GM18868 (cell line): Measurements from ENCODE around the gene NUP62.

Experiments
- ATAC-seq: cut with Tn5 transposase; IDR thresholded peaks from one replicate; pipeline ENCODE4 v1.9.1; 2021; ENCODE audit warnings: mild to moderate bottlenecking, moderate library complexity; ENCODE audit not compliant: unreplicated experiment

NUP62 gene

DNA sequence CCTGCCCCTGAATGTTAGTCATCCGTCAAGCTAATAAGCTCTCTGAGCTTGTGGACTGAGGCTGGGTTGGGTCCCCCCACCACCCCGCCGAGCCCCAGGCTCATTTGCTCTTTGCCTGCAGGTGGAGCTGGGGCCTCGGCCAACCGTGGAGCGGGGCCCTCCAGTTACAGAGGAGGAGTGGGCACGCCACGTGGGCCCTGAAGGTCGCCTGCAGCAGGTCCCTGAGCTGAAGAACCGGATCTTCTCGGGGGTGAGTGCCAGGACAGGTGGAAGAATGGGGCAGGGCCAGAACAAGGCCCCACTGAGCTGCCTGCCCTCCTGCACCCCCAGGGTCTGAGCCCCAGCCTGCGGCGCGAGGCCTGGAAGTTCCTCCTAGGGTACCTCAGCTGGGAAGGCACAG, 46.7 kb downstream of the NUP62 start:
- ATAC-seq, result no peak

DNA sequence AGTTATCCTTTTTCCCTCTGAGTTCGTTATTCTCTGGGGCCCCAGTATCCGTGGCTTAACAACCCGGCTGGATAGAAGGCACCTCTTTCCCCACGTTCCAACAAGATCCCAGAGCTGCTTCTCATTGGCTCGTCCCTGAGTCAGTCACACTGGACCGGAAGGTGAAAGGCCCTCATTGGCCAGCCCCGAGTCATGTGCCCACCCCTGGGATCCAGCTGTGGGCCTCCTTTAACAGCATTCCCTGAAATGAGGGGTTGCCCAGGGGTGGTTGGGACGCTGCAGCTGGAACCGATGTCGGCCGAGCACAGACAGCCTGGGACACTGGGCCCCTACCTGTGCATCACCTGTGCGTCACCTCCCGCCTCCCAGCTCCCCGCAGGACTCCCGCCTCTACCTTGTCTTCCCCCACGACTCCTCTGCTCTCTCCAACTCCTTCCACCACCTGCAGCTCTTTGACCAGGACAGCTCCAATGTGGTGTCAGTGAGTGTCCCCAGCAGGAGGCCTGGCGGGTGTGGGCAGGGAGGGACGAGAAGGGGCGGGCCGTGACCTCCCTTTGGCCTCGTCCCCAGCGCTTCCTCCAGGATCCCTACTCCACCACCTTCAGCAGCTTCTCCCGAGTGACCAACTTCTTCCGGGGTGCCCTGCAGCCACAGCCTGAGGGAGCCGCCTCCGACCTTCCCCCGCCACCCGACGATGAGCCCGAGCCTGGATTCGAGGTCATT, 47.5 kb downstream of the NUP62 start:
- no peak for ATAC-seq

DNA sequence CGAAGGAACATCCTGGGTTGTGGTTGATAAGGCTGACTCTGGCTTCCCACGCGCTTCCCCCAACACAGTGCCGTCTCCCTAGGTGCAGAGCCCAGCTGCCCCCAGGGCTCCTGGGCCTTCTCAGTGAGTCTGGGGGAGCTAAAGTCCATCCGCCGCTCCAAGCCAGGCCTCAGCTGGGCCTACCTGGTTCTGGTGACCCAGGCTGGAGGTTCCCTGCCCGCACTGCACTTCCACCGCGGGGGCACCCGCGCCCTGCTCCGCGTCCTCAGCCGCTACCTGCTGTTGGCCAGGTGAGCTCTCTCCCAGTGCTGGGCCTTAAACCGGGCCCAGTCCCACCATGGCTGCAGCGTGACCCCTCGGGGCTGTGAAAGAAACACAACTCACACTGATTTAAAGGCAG, 48.1 kb downstream of the NUP62 start:
- no peak for ATAC-seq

DNA sequence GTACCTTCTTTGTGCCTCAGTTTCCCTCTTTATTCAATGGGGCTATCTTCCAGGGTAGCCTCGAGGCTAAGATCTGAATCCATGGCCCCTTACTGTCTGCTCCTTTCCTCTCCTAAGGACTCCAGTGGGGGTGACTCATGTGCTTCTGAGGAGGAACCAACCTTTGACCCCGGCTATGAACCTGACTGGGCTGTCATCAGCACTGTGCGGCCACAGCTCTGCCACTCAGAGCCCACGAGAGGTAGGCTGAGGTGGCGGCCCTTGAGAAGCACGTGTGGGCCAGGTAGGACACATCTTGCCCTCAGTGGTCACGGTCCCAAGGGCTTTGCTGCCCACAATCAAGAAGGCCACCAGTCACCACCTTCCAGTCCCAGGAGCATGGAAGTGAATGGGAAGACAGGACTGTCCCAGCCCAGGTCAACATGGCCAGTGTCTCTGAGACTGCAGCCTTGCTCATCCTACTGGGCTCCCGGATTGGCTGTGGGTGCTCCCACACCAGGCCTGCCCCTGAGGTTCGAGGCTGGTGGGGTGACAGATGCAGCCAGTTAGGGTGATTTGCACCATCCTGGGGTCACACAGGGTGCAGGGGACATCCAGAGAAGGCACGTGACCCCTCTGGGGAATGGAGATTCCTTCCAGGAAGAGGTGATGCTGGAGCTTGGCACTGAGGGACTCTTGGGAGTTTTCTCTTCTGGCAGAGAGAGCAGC, 49.0 kb downstream of the NUP62 start:
- ATAC-seq, result no peak

DNA sequence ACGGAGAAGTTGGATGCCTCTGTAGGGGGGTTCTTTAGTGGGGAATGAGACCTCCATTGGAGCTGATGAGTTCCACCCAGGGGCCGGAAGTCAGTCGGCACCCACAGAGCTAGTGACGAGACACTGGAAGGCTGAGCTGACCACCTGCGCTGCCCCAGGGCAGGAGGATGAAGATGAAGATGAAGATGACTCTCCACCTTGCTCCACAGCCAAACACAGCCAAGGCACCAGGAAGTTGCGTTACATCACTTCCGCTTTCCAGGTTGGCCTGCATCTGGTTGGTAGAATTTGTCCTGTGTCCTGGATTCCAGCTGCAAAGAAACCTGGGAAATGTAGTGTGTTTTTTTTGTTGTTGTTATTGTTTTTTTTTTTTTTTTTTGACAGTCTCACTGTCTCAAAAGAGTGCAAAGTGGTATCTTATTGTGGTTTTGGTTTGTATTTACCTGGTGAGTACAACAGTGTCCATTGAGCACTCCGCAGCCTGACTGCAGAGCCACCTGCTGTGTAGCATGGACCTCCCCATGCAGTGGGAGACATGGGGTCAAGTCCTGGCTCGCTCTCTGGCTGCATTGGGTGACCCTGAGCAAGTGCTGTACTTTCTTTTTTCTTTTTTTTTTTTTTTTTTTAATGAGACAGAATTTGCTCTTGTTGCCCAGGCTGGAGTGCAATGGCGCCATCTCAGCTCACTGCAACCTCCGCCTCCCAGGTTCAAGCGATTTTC, 49.9 kb downstream of the NUP62 start:
- no peak for ATAC-seq

DNA sequence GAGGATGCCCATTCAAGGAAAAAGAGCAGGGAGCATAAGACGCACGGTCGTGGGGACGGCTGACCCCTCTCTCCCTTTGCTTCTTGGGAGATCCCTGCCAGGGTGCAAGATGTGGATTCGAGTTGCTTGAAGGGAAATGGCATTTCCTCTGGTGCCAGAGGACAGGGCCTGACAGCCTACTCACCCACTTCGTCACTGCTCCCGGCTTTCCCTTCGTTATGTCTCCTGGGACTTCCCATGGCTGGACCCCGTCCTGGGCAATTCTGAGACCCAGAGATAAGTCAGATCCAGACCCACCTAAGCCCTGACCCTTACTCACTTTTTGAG, 50.6 kb downstream of the NUP62 start:
- ATAC-seq, result no peak

DNA sequence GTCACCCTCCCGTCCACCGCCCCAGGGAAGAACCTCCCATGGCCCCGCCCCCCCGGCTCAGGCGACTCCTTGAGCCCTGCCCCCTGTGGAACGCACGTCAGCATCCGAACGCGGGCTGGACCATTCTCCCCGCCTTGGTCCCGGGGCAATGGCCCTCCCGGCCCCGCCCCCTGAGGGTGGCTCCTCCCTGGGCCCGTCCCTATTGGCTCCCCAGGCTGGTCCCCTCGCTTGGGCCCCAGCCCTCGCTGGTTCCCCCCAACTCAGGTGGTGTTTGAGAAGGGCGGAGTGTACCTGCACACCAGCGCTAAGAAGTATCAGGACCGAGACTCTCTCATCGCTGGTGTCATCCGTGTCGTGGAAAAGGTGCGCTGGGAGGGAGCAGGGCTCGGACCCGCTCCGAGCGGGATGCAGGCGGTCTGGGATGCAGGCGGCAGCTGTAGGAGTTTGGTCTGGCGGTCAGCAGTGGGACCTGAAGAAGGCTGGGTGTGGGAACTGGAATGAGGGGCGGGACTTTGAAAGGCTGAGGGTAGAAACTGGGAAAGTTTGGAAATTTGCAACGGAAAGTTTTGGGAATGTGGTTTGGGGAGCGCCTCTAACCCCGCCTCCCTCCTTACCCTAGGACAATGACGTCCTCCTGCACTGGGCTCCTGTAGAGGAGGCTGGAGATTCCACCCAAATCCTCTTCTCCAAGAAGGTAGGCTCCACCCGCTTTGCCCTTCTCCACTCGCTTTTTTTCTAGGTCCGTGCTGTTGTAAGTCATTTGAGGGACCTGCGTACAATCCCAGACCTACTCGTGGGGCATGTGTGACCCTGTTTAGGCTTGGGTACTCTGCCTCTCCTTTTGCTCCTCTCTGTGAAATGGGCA, 51.2 kb downstream of the NUP62 start:
- peak; percentile 54 for ATAC-seq

DNA sequence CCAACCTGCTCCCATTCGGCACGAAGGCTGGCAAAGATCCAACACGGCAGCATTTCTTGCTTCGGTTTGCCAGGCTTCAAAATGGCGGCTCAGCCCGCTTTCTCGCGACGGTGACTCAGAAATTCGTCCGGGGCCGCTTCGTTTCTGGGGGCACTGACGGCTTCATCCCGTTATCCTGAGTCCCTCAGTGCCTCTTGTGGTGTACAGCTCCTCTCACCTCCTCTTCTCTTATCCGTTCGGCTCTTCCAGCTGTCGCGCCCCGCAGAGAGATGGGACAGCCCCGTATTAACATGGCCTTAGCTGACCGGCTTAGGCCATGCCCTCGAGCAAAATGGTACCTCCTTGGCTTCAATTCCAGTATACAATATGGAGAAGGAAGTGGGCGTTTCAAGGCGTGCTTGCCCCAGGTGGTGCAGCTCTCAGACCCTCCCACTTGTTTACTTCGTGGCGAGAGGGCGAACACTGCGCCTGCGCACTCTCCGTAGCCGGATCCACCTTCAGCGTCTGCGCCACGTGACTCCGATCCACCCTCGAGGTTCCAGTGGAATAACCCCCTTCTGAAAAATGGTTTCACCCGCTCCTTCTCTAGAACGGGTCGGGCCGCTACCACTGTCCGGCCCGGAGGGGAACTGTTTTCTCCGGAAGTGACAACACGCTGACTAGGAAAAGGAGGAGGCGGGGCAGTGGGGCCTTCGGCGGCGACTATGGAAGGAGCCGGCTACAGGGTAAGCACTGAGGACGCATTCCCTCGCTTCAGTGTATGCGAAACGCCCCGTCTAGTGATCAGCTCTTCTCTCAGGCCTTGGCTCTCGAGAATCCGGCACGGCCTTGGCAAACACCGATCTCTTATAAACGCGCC, 52.1 kb downstream of the NUP62 start, which contains the start of the genes AKT1S1 and TBC1D17:
AKT1S1 (minus strand) TSS at position 336 of the 859 bp plus-strand sequence. CDS start 4,060 bp downstream, outside the sequence.
TBC1D17 (plus strand) TSS at position 683 of the 859 bp plus-strand sequence; CDS start at position 705, 22 bp downstream.
- peak; percentile 53 for ATAC-seq

DNA sequence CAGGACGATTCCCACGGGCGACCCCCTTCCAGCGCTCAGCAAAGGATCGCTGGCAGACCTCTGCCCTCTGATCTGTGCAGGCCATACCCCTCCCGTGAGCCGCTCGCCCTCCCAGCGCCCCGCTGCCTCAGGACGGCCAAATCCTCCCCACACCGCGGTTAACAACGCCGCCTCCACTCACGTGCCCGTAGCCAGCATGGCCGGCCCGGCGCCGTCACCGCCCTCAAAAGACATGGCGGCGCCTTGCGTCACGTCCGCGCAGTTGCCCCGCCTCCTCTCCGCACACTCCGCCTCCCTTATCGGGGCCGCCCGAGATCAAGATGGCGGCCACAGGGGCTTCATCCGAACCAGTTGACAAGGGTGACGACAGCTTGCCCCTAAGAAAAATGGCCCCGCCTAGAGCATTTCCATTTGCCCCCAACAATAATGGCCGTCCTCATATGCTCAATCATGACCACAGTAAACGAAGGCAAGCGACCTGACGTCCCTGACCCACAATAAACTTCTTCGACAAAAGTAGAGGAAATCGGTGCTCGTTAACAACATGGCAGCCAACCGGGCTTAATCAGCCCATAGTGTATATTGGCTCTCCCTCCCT, 52.8 kb downstream of the NUP62 start:
- peak; percentile 43 for ATAC-seq

DNA sequence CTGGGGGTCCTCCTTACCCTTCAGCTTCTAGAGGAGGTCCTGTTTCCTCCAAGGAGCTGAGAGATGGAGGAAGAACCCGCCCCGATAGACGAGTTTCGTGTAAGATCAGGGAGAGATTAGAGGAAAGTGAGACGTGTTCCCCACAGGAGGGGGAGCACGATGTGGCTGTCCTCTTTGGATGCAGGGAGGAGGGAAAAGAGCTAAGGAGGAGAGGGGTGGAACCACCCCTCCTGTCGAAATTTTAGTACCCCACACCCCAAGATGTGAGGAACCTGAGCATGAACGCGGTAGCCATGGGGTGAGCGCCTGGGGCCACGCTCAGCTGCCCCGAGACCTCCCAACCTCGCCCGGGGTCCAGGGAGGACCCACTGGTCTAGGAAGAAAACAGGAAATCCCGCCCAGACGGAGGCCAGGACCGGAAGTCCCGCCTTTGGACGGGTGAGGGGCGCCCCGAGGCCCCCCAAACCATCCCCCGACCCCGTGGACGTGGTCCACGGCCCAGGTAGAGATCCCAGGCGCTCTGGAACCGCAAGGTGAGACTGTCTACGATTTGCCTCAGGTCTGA, 53.4 kb downstream of the NUP62 start:
- ATAC-seq, result no peak

DNA sequence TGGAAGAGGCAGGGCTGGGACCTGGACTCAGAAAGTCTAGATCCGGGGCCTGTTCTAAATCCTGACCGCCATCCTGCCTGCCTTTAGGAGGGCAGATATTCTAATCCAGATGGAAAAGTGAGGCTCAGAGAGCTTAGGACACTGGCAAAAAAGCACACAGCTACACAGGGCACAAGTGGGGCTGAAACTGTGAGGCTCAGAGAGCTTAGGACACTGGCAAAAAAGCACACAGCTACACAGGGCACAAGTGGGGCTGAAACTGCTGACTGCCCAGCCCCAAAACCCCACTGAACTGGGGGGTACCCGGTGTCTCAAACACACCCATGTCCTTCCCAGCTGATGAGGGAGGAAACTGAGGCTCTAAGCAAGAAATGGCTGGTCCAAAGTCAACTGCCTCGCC, 54.1 kb downstream of the NUP62 start:
- no peak for ATAC-seq

DNA sequence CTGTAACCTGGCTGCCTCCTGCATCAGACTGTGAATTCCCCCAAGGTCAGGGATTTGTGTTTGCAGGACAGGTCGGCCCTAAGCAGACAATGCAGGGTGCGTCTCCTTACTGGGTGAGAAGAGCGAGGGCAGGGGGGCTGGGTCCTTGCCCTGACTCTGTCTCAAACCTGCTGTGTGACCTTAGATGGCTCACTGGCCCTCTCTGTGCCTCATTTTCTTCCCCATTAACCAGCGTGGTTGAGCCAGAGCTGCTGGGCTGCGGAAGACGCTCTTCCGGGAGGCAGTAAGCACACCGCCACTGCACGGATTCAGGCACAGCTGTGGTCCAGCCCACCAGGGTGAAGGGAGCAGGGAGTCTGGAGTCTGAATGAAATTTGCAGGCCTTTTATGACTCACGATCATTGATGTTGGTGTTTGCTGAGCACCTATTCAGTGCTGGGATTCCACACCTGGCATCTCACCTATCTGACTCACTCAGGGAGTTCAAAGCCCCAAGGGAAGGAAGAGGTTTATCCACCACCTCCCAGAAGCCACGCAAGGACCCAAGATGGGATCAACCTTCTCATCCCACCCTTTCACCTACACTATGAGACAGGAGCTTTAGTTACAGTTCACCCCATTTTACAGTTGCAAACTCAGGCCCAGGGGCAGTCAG, 54.7 kb downstream of the NUP62 start:
- no peak for ATAC-seq

DNA sequence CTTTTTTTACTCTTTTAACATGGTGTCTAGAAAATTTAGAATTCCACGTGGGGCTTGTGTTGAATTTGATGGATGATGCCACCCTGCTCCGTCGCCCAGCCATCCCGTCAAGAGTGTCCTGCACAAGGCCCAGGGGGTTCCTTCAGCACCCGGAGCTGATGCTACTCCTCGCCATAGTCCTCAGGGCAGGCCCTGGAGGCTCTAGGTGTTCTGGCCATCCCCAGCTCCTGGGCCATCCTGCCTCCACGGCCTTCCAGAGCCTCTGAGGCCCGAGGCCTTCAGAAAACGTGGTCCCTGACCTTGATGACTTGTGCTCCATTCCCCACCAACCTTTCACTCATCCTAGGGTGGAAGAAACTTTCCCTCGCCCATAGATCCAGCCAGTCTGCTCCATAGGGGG, 55.5 kb downstream of the NUP62 start:
- ATAC-seq, result no peak

DNA sequence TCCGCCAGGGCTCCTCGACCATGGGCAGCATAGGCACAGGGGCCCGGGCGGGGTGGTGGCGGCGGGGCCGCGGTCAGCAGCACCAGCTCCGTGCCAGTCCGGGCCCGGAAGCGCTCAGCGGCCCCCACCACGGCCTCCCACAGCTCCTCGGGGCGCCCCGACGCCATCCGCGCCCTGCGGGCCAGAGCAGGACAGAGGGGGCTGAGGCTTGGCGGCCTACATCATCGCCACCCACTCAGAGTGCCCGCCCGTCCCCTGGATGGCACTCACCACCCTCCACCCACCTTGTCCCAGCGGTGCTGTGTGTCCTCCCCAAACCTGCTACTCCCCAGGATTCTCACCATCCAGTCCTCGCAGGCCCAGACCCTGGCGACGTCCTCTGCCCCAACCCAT, 56.2 kb downstream of the NUP62 start:
- ATAC-seq, result no peak

DNA sequence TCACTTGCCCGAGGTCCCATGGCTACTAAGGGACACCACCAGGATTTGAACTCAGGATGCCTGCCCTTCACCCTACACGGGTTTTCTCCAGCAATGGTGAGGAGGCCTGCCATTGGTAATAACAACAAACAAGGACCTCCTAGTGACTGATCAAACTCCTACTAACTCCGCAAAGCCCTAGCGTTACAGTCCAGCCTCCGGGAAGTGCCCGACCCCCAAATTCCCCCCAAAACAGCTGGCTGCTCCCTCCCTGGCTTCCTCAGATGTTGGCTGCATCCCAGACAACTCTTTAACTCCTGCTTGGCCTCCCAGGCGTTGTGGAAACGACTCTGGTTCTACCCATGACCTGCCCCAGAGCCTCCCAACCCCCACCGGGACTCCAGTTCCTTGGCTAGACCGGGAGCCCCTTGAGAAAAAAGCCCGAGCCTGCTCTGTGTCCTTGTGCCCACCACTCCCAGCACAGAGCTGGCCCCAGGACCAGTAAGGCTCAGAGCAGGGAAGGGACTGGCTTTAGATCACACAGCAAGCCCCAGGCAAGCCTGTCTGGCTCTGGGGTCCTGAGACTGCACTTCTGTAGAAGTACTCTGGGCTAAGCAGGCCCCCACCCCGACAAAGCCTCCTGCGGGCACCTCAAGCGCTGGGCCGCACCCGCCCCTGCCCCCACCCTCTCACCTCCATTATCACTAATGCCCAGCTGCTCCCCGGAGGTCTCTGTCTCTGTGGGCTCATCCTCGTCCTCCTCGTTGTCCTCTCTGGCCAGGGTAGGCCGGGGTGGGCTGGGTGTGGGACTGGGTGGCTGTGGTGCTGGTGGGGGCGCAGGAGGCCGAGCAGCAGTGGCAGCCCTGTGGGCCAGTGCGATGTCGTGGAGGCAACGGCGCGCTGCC, 56.8 kb downstream of the NUP62 start:
- ATAC-seq, result no peak

DNA sequence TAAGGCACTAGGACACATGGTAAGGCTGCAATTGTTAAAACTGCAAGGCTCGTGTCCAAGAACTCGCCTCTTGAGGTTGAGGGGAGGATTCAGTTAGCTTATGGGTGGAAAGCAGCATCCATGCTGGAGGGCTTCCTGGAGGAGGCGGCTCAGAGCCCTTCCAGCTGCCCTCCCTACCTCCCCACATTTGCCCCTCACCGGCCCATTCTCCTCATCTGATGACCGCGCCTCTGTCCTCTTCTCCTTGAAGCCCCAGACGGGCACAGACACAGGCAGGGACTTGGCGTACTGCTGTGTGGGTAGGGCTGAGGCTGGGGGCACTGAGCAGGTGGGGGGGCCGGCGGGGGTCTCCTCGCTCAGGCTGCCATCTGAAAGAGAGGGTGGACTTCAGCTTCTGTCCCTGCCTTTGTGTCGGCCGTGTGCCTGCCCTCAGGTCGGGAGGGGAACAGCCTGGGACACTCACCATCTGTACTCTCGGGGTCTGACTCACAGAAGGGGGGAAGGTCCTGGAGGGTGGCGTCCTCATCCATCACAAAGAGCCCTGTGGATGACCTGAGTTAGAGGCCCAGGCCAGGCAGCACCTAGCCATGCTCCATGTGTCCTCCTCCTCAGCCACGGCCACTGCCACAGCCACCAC, 57.8 kb downstream of the NUP62 start:
- ATAC-seq, result no peak

DNA sequence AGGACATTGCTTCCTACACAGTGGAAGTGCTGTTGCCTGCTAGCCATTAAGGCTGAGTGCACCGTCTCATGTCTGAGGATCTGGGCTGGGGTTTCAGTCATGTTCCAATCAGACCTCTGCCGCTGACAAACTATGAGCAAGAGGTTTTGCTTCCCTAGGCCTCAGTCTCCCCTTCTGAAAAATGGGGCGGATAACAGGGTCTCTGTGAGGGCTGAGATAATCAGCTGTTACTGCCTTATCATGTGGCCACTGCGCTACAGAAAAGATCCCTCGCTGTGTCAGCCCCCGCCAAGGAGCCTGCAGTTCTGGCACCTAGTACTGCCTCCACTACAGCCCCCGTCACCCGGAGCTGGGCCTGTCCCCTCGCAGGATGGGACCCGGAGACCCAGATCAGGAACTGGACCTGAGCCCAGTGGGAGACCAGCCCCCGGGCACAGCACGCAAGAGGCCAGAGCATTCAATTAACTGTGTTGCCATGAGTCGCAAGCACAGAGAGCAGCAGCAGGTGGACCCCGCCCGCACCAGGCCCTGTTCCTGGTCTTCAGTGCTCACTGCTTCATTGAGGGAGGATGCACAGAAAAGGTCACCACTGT, 58.9 kb downstream of the NUP62 start:
- no peak for ATAC-seq
